Jurkat, Clone E6-1 (cell line): ENCODE results near the gene CSH1.
A peak's percentile ranks its signal among the peaks of the same experiment; 100 is the strongest.
"Not testable (repeated sequence)": the region's sequence is repeated elsewhere in the genome, so short reads cannot be mapped to it uniquely, and the experiment has no call there.

ENCODE experiments used
- DNase-seq: peaks from one replicate; pipeline ENCODE4 v3.0.0-alpha.2; 2011; ENCODE audit warnings: low read depth, low spot score
- H3K4me3 ChIP-seq: 2 replicates; pipeline ENCODE4 v1.5.1; 2011; ENCODE audit warnings: mild to moderate bottlenecking, low read length, control low read depth, moderate library complexity

Gene CSH1

GRCh38 chr17:63874693-63875092, 21.7 kb downstream of the CSH1 start:
- not testable (repeated sequence) for DNase-seq, H3K4me3 ChIP-seq

GRCh38 chr17:63874061-63874626, 22.2 kb downstream of the CSH1 start:
- DNase-seq, H3K4me3 ChIP-seq: not testable (repeated sequence)

- H3K4me3 ChIP-seq, DNase-seq: not testable (repeated sequence)
Measured at GRCh38 chr17:63873577-63873976, 22.8 kb downstream of the CSH1 start, which contains the start of gene CSH2. Gene CSH2 (minus strand): TSS chr17:63873677. CDS start chr17:63873614, 63 bp downstream.

- DNase-seq, H3K4me3 ChIP-seq: not testable (repeated sequence)
Measured at GRCh38 chr17:63871646-63872365, 24.6 kb downstream of the CSH1 start.

- H3K4me3 ChIP-seq, DNase-seq: not testable (repeated sequence)
Measured at GRCh38 chr17:63870292-63870665, 26.1 kb downstream of the CSH1 start.

- DNase-seq: not testable (repeated sequence)
Measured at GRCh38 chr17:63869491-63870291, 26.7 kb downstream of the CSH1 start.

GRCh38 chr17:63866625-63867024, 29.7 kb downstream of the CSH1 start:
- DNase-seq, H3K4me3 ChIP-seq: not testable (repeated sequence)

More at GRCh38 chr17:63869491-63870291, 26.7 kb downstream of the CSH1 start:
- H3K4me3 ChIP-seq: not testable (repeated sequence)

- no peak overlapping the region for H3K4me3 ChIP-seq
- DNase-seq: no peak
Measured at GRCh38 chr17:63859257-63859656, 37.1 kb downstream of the CSH1 start.

GRCh38 chr17:63856425-63856824, 39.9 kb downstream of the CSH1 start:
- H3K4me3 ChIP-seq, DNase-seq: not testable (repeated sequence)

- no peak overlapping the region for H3K4me3 ChIP-seq
Measured at GRCh38 chr17:63855185-63855584, 41.2 kb downstream of the CSH1 start.

GRCh38 chr17:63854709-63855108, 41.7 kb downstream of the CSH1 start:
- no peak for DNase-seq
- H3K4me3 ChIP-seq: no peak overlapping the region

More at GRCh38 chr17:63855185-63855584, 41.2 kb downstream of the CSH1 start:
- DNase-seq: no peak

- no peak overlapping the region for H3K4me3 ChIP-seq
- no peak for DNase-seq
Measured at GRCh38 chr17:63853260-63853659, 43.1 kb downstream of the CSH1 start.

- no peak overlapping the region for H3K4me3 ChIP-seq
- DNase-seq: no peak
Measured at GRCh38 chr17:63850401-63850800, 46.0 kb downstream of the CSH1 start.

- DNase-seq: peak; percentile 72
- H3K4me3 ChIP-seq: no peak overlapping the region
Measured at GRCh38 chr17:63848834-63849689, 47.3 kb downstream of the CSH1 start.

GRCh38 chr17:63847525-63848249, 48.7 kb downstream of the CSH1 start:
- DNase-seq: no peak
- H3K4me3 ChIP-seq: no peak overlapping the region

- DNase-seq: no peak
Measured at GRCh38 chr17:63845509-63845908, 50.9 kb downstream of the CSH1 start.

More at GRCh38 chr17:63845509-63845908, 50.9 kb downstream of the CSH1 start:
- no peak overlapping the region for H3K4me3 ChIP-seq
